MCF 10A (cell line): ENCODE measurements around the gene SYCP2. TPM values are rescaled to one million over a fixed set of nuclear protein-coding genes. Genes with fewer than 3 reads are reported as not detected.
"Not testable (repeated sequence)": the region's sequence is repeated elsewhere in the genome, so short reads cannot be mapped to it uniquely, and the experiment has no call there.

Experiments
- BruUV-seq: library from RNA; stranded (reverse); fragments of 400-500 nt; replicated peaks from 2 replicates; lab custom pipeline; 2021; lab: Mats Ljungman, UMichigan
- CTCF ChIA-PET: fragments of 300-600 bp; sonication (Branson Sonifier 250); formaldehyde crosslinking; extraction: SDS; loops from one replicate; lab custom pipeline; 2021; ENCODE audit warnings: antibody characterized with exemption, inconsistent platforms; lab: Yijun Ruan, JAX
- POLR2A ChIA-PET: fragments of 300-600, 350-650 bp; sonication (Branson Sonifier 250); formaldehyde crosslinking; extraction: SDS; loops from one replicate; lab custom pipeline; 2020; ENCODE audit warnings: antibody characterized with exemption, inconsistent platforms; lab: Yijun Ruan, JAX
- DNase-seq: peaks from one replicate; pipeline ENCODE4 v3.0.0-alpha.2; 2018; ENCODE audit not compliant: unreplicated experiment
- H3K27ac Mint-ChIP-seq: one replicate; pipeline ENCODE4 v1.8.0; 2022; ENCODE audit warnings: mild to moderate bottlenecking, low read depth, mixed read lengths; ENCODE audit not compliant: unreplicated experiment
- H3K27me3 Mint-ChIP-seq: one replicate; pipeline ENCODE4 v1.8.0; 2022; ENCODE audit warnings: mixed read lengths; ENCODE audit not compliant: insufficient read depth, unreplicated experiment
- H3K36me3 Mint-ChIP-seq: one replicate; pipeline ENCODE4 v1.8.0; 2022; ENCODE audit warnings: mild to moderate bottlenecking, moderate library complexity, mixed read lengths; ENCODE audit not compliant: insufficient read depth, unreplicated experiment
- H3K4me1 Mint-ChIP-seq: one replicate; pipeline ENCODE4 v1.8.0; 2022; ENCODE audit warnings: mixed read lengths; ENCODE audit not compliant: insufficient read depth, unreplicated experiment
- H3K4me3 Mint-ChIP-seq: one replicate; pipeline ENCODE4 v1.8.0; 2022; ENCODE audit warnings: mild to moderate bottlenecking, moderate library complexity, mixed read lengths; ENCODE audit not compliant: unreplicated experiment
- H3K9me3 Mint-ChIP-seq: one replicate; pipeline ENCODE4 v1.8.0; 2022; ENCODE audit warnings: mixed read lengths; ENCODE audit not compliant: unreplicated experiment
- CTCF ChIP-seq: fragments of 200-600 bp; IDR thresholded peaks from one replicate; pipeline ENCODE4 v1.8.0; 2022; ENCODE audit warnings: antibody characterized with exemption, mild to moderate bottlenecking; ENCODE audit not compliant: unreplicated experiment
- intact Hi-C: fragments of 100-400 bp; cut with micrococcal nuclease; formaldehyde crosslinking; loops from 2 replicates; pipeline ENCODE4 v1.14.1; 2022
- total RNA-seq: library from RNA; stranded (reverse); gene quantifications from 2 replicates; pipeline ENCODE4 v1.2.3, GENCODE V29; 2022

The SYCP2 gene
- total RNA-seq, 1 experiment from 2014 or later: 0.35 TPM

- H3K4me3 Mint-ChIP-seq: no peak overlapping the region
- no peaks in the 10 kb centered on the region for H3K27me3 Mint-ChIP-seq
- no peak for DNase-seq
- ChIA-PET POLR2A (interaction anchor here (1.1 kb wide), 1 partner anchor 49 kb away, joined by 3 read pairs; the partner anchor contains the start of genes FAM217B and PPP1R3D), CTCF (no interaction called here)
- no peaks in the 10 kb centered on the region for H3K9me3 Mint-ChIP-seq
- no peaks in the 10 kb centered on the region for H3K36me3 Mint-ChIP-seq
- no TSS peak for BruUV-seq
- no peak overlapping the region for H3K27ac Mint-ChIP-seq
- intact Hi-C loops: no loop called here
- H3K4me1 Mint-ChIP-seq: no peaks in the 10 kb centered on the region
- TF ChIP-seq CTCF: no peak
These were observed 41.9 kb downstream of the SYCP2 start for GRCh38 chr20:59891581-59891980.

- BruUV-seq, H3K4me1 Mint-ChIP-seq, intact Hi-C loops, H3K9me3 Mint-ChIP-seq, POLR2A ChIA-PET, H3K36me3 Mint-ChIP-seq, H3K4me3 Mint-ChIP-seq, CTCF ChIA-PET, H3K27ac Mint-ChIP-seq, H3K27me3 Mint-ChIP-seq, DNase-seq: not testable (repeated sequence)
These were observed 43.4 kb downstream of the SYCP2 start for GRCh38 chr20:59890035-59890434.

GRCh38 chr20:59888050-59888449 lies 45.4 kb downstream of the SYCP2 start:
- Mint-ChIP-seq H3K9me3 (no peaks in the 10 kb centered on the region), H3K36me3 (no peaks in the 10 kb centered on the region), H3K4me3 (no peak overlapping the region), H3K27me3 (no peaks in the 10 kb centered on the region), H3K27ac (no peak overlapping the region), H3K4me1 (peaks cover 12% of the 10 kb centered on the region)
- DNase-seq: no peak
- TF ChIP-seq CTCF: no peak
- no TSS peak for BruUV-seq
- ChIA-PET CTCF (no interaction called here), POLR2A (no interaction called here)
- intact Hi-C loops: no loop called here

GRCh38 chr20:59884494-59884893 lies 48.9 kb downstream of the SYCP2 start:
- no peak for TF ChIP-seq CTCF
- no peak overlapping the region for H3K4me3 Mint-ChIP-seq
- DNase-seq: no peak
- no peaks in the 10 kb centered on the region for H3K27me3 Mint-ChIP-seq
- peaks cover 12% of the 10 kb centered on the region for H3K4me1 Mint-ChIP-seq
- intact Hi-C loops: no loop called here
- H3K9me3 Mint-ChIP-seq: no peaks in the 10 kb centered on the region
- CTCF ChIA-PET: no interaction called here
- BruUV-seq: no TSS peak
- no peaks in the 10 kb centered on the region for H3K36me3 Mint-ChIP-seq
- no peak overlapping the region for H3K27ac Mint-ChIP-seq
- POLR2A ChIA-PET: no interaction called here

GRCh38 chr20:59880198-59880597 lies 53.2 kb downstream of the SYCP2 start:
- intact Hi-C loops: no loop called here
- no TSS peak for BruUV-seq
- Mint-ChIP-seq H3K4me3 (no peak overlapping the region), H3K27me3 (no peaks in the 10 kb centered on the region), H3K36me3 (no peaks in the 10 kb centered on the region), H3K27ac (no peak overlapping the region), H3K4me1 (peaks cover 9% of the 10 kb centered on the region), H3K9me3 (no peaks in the 10 kb centered on the region)
- DNase-seq: no peak
- no peak for TF ChIP-seq CTCF
- ChIA-PET CTCF (interaction anchor here (0.6 kb wide), 1 partner anchor 497 kb away, joined by 3 read pairs; no protein-coding TSS in a partner anchor), POLR2A (no interaction called here)
